Neutrophil (primary cell): ENCODE measurements around the gene DAD1.

ENCODE experiments used
- H3K27ac ChIP-seq: fragments of 200-600 bp; sonication (generic); 2 replicates; pipeline ENCODE4 v1.5.1; 2016; ENCODE audit warnings: mild to moderate bottlenecking, moderate library complexity
- H3K27me3 ChIP-seq: fragments of 200-600 bp; sonication (generic); 2 replicates; pipeline ENCODE4 v1.6.0; 2016; ENCODE audit warnings: mild to moderate bottlenecking
- H3K36me3 ChIP-seq: fragments of 200-600 bp; sonication (generic); 2 replicates; pipeline ENCODE4 v1.5.1; 2017
- H3K4me1 ChIP-seq, 2 experiments: fragments of 200-600 bp in 1 of 2; sonication (generic) in 1 of 2; 1 replicate in 1 of 2; 2 replicates in 1 of 2; pipeline versions ENCODE4 v1.5.1 to v1.6.1; 2013 to 2016; ENCODE audit warnings: low read depth in 1 of 2, low read length in 1 of 2, mild to moderate bottlenecking in 1 of 2, moderate library complexity in 1 of 2; ENCODE audit not compliant: control insufficient read depth in 1 of 2, insufficient read depth in 1 of 2
- H3K4me3 ChIP-seq, 2 experiments: fragments of 200-600 bp in 1 of 2; sonication (generic) in 1 of 2; 1 replicate in 1 of 2; 2 replicates in 1 of 2; pipeline ENCODE4 v1.5.1; 2013 to 2016; ENCODE audit warnings: low read depth in 1 of 2, low read length in 1 of 2, mild to moderate bottlenecking in 1 of 2, moderate library complexity in 1 of 2
- H3K9me3 ChIP-seq: fragments of 200-600 bp; sonication (generic); 2 replicates; pipeline ENCODE4 v1.5.1; 2016
- CTCF ChIP-seq: fragments of 200-600 bp; sonication (generic); IDR thresholded peaks from 2 replicates; pipeline ENCODE4 v1.5.1; 2016; ENCODE audit warnings: antibody characterized with exemption

The DAD1 gene

GRCh38 chr14:22520796-22521195, 68.2 kb downstream of the DAD1 start:
- Histone ChIP-seq H3K9me3 (no peaks in the 10 kb centered on the region), H3K27ac (no peak overlapping the region), H3K4me1 (no peaks in the 10 kb centered on the region), H3K36me3 (no peaks in the 10 kb centered on the region), H3K27me3 (no peaks in the 10 kb centered on the region), H3K4me3 (no peak overlapping the region)
- TF ChIP-seq CTCF = no peak

- Histone ChIP-seq H3K27me3 (no peaks in the 10 kb centered on the region), H3K4me1 (no peaks in the 10 kb centered on the region), H3K9me3 (no peaks in the 10 kb centered on the region), H3K4me3 (no peak overlapping the region), H3K36me3 (no peaks in the 10 kb centered on the region), H3K27ac (no peak overlapping the region)
- TF ChIP-seq CTCF = no peak
Measured at GRCh38 chr14:22519877-22520685, 68.9 kb downstream of the DAD1 start.

GRCh38 chr14:22518073-22518472, 71.0 kb downstream of the DAD1 start:
- Histone ChIP-seq H3K9me3 (no peaks in the 10 kb centered on the region), H3K27ac (no peak overlapping the region), H3K27me3 (no peaks in the 10 kb centered on the region), H3K36me3 (no peaks in the 10 kb centered on the region), H3K4me3 (no peak overlapping the region), H3K4me1 (no peaks in the 10 kb centered on the region)
- no peak for TF ChIP-seq CTCF

GRCh38 chr14:22517117-22517720, 71.8 kb downstream of the DAD1 start:
- TF ChIP-seq CTCF = no peak
- no peaks in the 10 kb centered on the region for H3K4me1 ChIP-seq
- no peaks in the 10 kb centered on the region for H3K9me3 ChIP-seq
- no peaks in the 10 kb centered on the region for H3K36me3 ChIP-seq
- H3K4me3 ChIP-seq = no peak overlapping the region
- H3K27ac ChIP-seq = no peak overlapping the region
- no peaks in the 10 kb centered on the region for H3K27me3 ChIP-seq

- H3K27ac ChIP-seq = no peak overlapping the region
- no peak overlapping the region for H3K4me3 ChIP-seq
- H3K27me3 ChIP-seq = no peaks in the 10 kb centered on the region
- H3K36me3 ChIP-seq = no peaks in the 10 kb centered on the region
- H3K9me3 ChIP-seq = no peaks in the 10 kb centered on the region
- TF ChIP-seq CTCF = no peak
- no peaks in the 10 kb centered on the region for H3K4me1 ChIP-seq
Measured at GRCh38 chr14:22515929-22516328, 73.1 kb downstream of the DAD1 start.
